PFSK-1 (cell line): ENCODE data around the gene TESK2.

Experiments used
- FOXP2 ChIP-seq: optimal IDR thresholded peaks from 2 replicates; pipeline ENCODE3; 2011; ENCODE audit warnings: borderline replicate concordance, control low read depth, inconsistent platforms; ENCODE audit not compliant: insufficient read depth; ENCODE audit errors: extremely low read length, extremely low read depth
- POLR2AphosphoS5 ChIP-seq: IDR thresholded peaks from 2 replicates; pipeline ENCODE4 v1.6.1; 2012; ENCODE audit warnings: low read depth, mild to moderate bottlenecking, control low read depth, low read length, moderate library complexity
- REST ChIP-seq, 2 experiments: IDR thresholded peaks; 2 replicates each; pipeline versions ENCODE4 v1.6.1 to v1.8.0; 2011 to 2012; ENCODE audit warnings: low read depth in 2 of 2, low read length in 2 of 2, control low read depth in 1 of 2, inconsistent platforms in 1 of 2, mild to moderate bottlenecking in 1 of 2, moderate library complexity in 1 of 2; ENCODE audit not compliant: insufficient read depth in 1 of 2
- SIN3A ChIP-seq: IDR thresholded peaks from 2 replicates; pipeline ENCODE4 v1.6.1; 2012; ENCODE audit warnings: mild to moderate bottlenecking, low read length, moderate library complexity, borderline replicate concordance; ENCODE audit not compliant: insufficient read depth
- TAF1 ChIP-seq: IDR thresholded peaks from 2 replicates; pipeline ENCODE4 v1.6.1; 2012; ENCODE audit warnings: low read length, control low read depth, borderline replicate concordance; ENCODE audit not compliant: insufficient read depth

The TESK2 gene

GRCh38 chr1:45412899-45413298 is 78.1 kb downstream of the TESK2 start:
- TF ChIP-seq FOXP2: no peak
- TF ChIP-seq REST (IDR thresholded peaks at IDR 0.05; ENCODE audit: insufficient read depth in 1 of 2, low read depth in 2 of 2, low read length in 2 of 2): no peak
- no peak for TF ChIP-seq SIN3A
- no peak for TF ChIP-seq POLR2AphosphoS5
- TF ChIP-seq TAF1: no peak

- TF ChIP-seq TAF1: no peak
These were observed 79.5 kb downstream of the TESK2 start for GRCh38 chr1:45411510-45411899.

GRCh38 chr1:45410850-45411509 is 80.0 kb downstream of the TESK2 start:
- no peak for TF ChIP-seq TAF1
- no peak for TF ChIP-seq SIN3A

GRCh38 chr1:45409276-45409675 is 81.7 kb downstream of the TESK2 start:
- TF ChIP-seq SIN3A (no peak), REST (IDR thresholded peaks at IDR 0.05; ENCODE audit: insufficient read depth in 1 of 2, low read depth in 2 of 2, low read length in 2 of 2) (no peak), TAF1 (no peak), FOXP2 (no peak), POLR2AphosphoS5 (no peak)

- TF ChIP-seq REST (IDR thresholded peaks at IDR 0.05; ENCODE audit: insufficient read depth in 1 of 2, low read depth in 2 of 2, low read length in 2 of 2) (no peak), POLR2AphosphoS5 (no peak), TAF1 (no peak), FOXP2 (no peak), SIN3A (no peak)
These were observed 83.2 kb downstream of the TESK2 start for GRCh38 chr1:45407629-45408287.

GRCh38 chr1:45405636-45406035 is 85.3 kb downstream of the TESK2 start:
- TF ChIP-seq REST (IDR thresholded peaks at IDR 0.05; ENCODE audit: insufficient read depth in 1 of 2, low read depth in 2 of 2, low read length in 2 of 2) (no peak), POLR2AphosphoS5 (no peak), TAF1 (no peak), SIN3A (no peak), FOXP2 (no peak)
